ENCODE results near the gene SORCS2.

- no peak for TF ChIP-seq EZH2 (IDR thresholded peaks at IDR 0.05; ENCODE audit: insufficient read depth, poor library complexity, severe bottlenecking)
- TF ChIP-seq EZH2phosphoT487 (IDR thresholded peaks at IDR 0.05; ENCODE audit: insufficient read depth, low read depth), result no peak
Observed at GRCh38 chr4:7389719-7390118, 197.4 kb downstream of the SORCS2 start.

Data from GM23248 (cell line).